IMR-90 (cell line): ENCODE results near the gene FOXS1. TPM values are rescaled to one million over a fixed set of nuclear protein-coding genes. Genes with fewer than 3 reads are reported as not detected.
A peak's percentile ranks its signal among the peaks of the same experiment; 100 is the strongest.

Experiments
- ATAC-seq: fragments of 200-7000 bp; cut with Tn5 transposase; 2 replicates; pipeline ENCODE4 v1.9.1; 2020; ENCODE audit warnings: low read depth, mild to moderate bottlenecking, moderate library complexity
- BruUV-seq: library from RNA; stranded (reverse); fragments of 400-500 nt; replicated peaks from 2 replicates; lab custom pipeline; 2021; lab: Mats Ljungman, UMichigan
- CTCF ChIA-PET: fragments of 300-600 bp; formaldehyde crosslinking; extraction: SDS; loops from one replicate; lab custom pipeline; 2021; ENCODE audit warnings: antibody characterized with exemption; lab: Yijun Ruan, JAX
- POLR2A ChIA-PET: fragments of 300-600 bp; sonication (Branson Sonifier 250); formaldehyde crosslinking; loops from one replicate; lab custom pipeline; 2022; ENCODE audit warnings: antibody characterized with exemption; ENCODE audit not compliant: unreplicated experiment; lab: Charles Lee
- DNase-seq: peaks from one replicate; pipeline ENCODE4 v3.0.0; 2013
- H2AFZ ChIP-seq: replicated peaks from 2 replicates; pipeline ENCODE3; 2013; ENCODE audit warnings: low read length, mild to moderate bottlenecking; ENCODE audit not compliant: poor library complexity
- H2AK5ac ChIP-seq: 2 replicates; pipeline ENCODE4 v1.6.1; 2013; ENCODE audit warnings: low read depth, low read length, inconsistent platforms
- H2AK9ac ChIP-seq: replicated peaks from 2 replicates; pipeline ENCODE3; 2013; ENCODE audit warnings: mild to moderate bottlenecking, low read depth, low read length, moderate library complexity; ENCODE audit not compliant: poor library complexity
- H2BK120ac ChIP-seq: 2 replicates; pipeline ENCODE4 v1.6.1; 2013; ENCODE audit warnings: low read depth, low read length, inconsistent platforms
- H2BK15ac ChIP-seq: 3 replicates; pipeline ENCODE4 v1.6.1; 2013; ENCODE audit warnings: low read depth, low read length, inconsistent platforms
- H2BK20ac ChIP-seq: 2 replicates; pipeline ENCODE4 v1.6.1; 2013; ENCODE audit warnings: low read depth, mild to moderate bottlenecking, inconsistent platforms, low read length, moderate library complexity
- H2BK5ac ChIP-seq: 2 replicates; pipeline ENCODE4 v1.6.1; 2013; ENCODE audit warnings: mild to moderate bottlenecking, low read depth, low read length, inconsistent platforms; ENCODE audit not compliant: poor library complexity, severe bottlenecking
- H3K14ac ChIP-seq: replicated peaks from 2 replicates; pipeline ENCODE4 v1.6.1; 2013; ENCODE audit warnings: low read depth, low read length, inconsistent platforms
- H3K18ac ChIP-seq: 2 replicates; pipeline ENCODE4 v1.6.1; 2013; ENCODE audit warnings: low read depth, low read length, control low read depth
- H3K23ac ChIP-seq: 2 replicates; pipeline ENCODE4 v1.6.1; 2013; ENCODE audit warnings: low read depth, low read length, inconsistent platforms
- H3K27ac ChIP-seq: 2 replicates; pipeline ENCODE4 v1.5.1; 2013; ENCODE audit warnings: mild to moderate bottlenecking, control low read depth, low read length; ENCODE audit not compliant: insufficient read depth
- H3K27me3 ChIP-seq: 2 replicates; pipeline ENCODE4 v1.6.1; 2013; ENCODE audit warnings: low read length; ENCODE audit not compliant: control insufficient read depth, insufficient read depth
- H3K36me3 ChIP-seq: 2 replicates; pipeline ENCODE4 v1.6.1; 2013; ENCODE audit warnings: low read length, mixed read lengths; ENCODE audit not compliant: control insufficient read depth, insufficient read depth
- H3K4ac ChIP-seq: 2 replicates; pipeline ENCODE4 v1.6.1; 2013; ENCODE audit warnings: low read depth, low read length, inconsistent platforms
- H3K4me1 ChIP-seq: 2 replicates; pipeline ENCODE4 v1.6.1; 2013; ENCODE audit warnings: low read length, mixed read lengths; ENCODE audit not compliant: control insufficient read depth, insufficient read depth
- H3K4me2 ChIP-seq: 2 replicates; pipeline ENCODE4 v1.6.1; 2013; ENCODE audit warnings: low read depth, mild to moderate bottlenecking, control low read depth, low read length, moderate library complexity
- H3K4me3 ChIP-seq: 2 replicates; pipeline ENCODE4 v1.5.1; 2013; ENCODE audit warnings: low read depth, mild to moderate bottlenecking, control low read depth, low read length, moderate library complexity; ENCODE audit not compliant: insufficient read depth
- H3K56ac ChIP-seq: 2 replicates; pipeline ENCODE4 v1.6.1; 2013; ENCODE audit warnings: low read length, inconsistent platforms; ENCODE audit not compliant: insufficient read depth; ENCODE audit errors: extremely low read depth
- H3K79me1 ChIP-seq, 2 experiments: 2 replicates each; pipeline ENCODE4 v1.6.1; 2013; ENCODE audit warnings: low read length in 2 of 2, inconsistent platforms in 1 of 2, low read depth in 1 of 2
- H3K9ac ChIP-seq: 2 replicates; pipeline ENCODE4 v1.6.1; 2013; ENCODE audit warnings: low read depth, low read length, control low read depth
- H3K9me1 ChIP-seq: 2 replicates; pipeline ENCODE4 v1.6.1; 2013; ENCODE audit warnings: low read length, inconsistent platforms; ENCODE audit not compliant: insufficient read depth
- H3K9me3 ChIP-seq: 2 replicates; pipeline ENCODE4 v1.6.1; 2013; ENCODE audit warnings: low read length; ENCODE audit not compliant: control insufficient read depth, insufficient read depth
- H4K20me1 ChIP-seq: 2 replicates; pipeline ENCODE4 v1.6.1; 2013; ENCODE audit warnings: low read length, inconsistent platforms; ENCODE audit not compliant: insufficient read depth
- H4K5ac ChIP-seq: 2 replicates; pipeline ENCODE4 v1.6.1; 2013; ENCODE audit warnings: mild to moderate bottlenecking, low read depth, low read length, control low read depth
- H4K8ac ChIP-seq, 2 experiments: 2 replicates each; pipeline ENCODE4 v1.6.1; 2013; ENCODE audit warnings: low read depth in 2 of 2, low read length in 2 of 2, control low read depth in 1 of 2, inconsistent platforms in 1 of 2
- H4K91ac ChIP-seq: 2 replicates; pipeline ENCODE4 v1.6.1; 2013; ENCODE audit warnings: low read depth, low read length, inconsistent platforms; ENCODE audit not compliant: insufficient read depth
- BHLHE40 ChIP-seq: fragments of 150-350 bp; IDR thresholded peaks from 2 replicates; pipeline ENCODE4 v1.6.1; 2016; ENCODE audit warnings: mild to moderate bottlenecking, low read depth, low read length
- RAD21 ChIP-seq: IDR thresholded peaks from 2 replicates; pipeline ENCODE4 v1.6.1; 2012; ENCODE audit warnings: low read length, improper control_type of control experiment
- RCOR1 ChIP-seq: IDR thresholded peaks from 2 replicates; pipeline ENCODE4 v1.6.1; 2012; ENCODE audit warnings: mild to moderate bottlenecking, low read length, improper control_type of control experiment; ENCODE audit not compliant: insufficient replicate concordance
- WGBS, 2 experiments: methylation state at CpG; one replicate each; pipeline versions ENCODE4 v1.1.5 to v1.1.7; 2013; ENCODE audit warnings: missing lambda C conversion rate in 2 of 2; ENCODE audit not compliant: insufficient read length in 1 of 2; ENCODE audit errors: extremely low coverage in 2 of 2; 5-methylcytosine and 5-hydroxymethylcytosine counted together
- dilution Hi-C: fragments of 300-500 bp; cut with HindIII; formaldehyde crosslinking; loops from one replicate; pipeline ENCODE4 v1.14.3; 2018; ENCODE audit warnings: low sequenced_read_pairs; ENCODE audit not compliant: unreplicated experiment
- in situ Hi-C: fragments of 300-500 bp; cut with MboI; formaldehyde crosslinking; loops from 3 replicates; pipeline ENCODE4 v1.14.3; 2019; ENCODE audit warnings: low sequenced_read_pairs, inconsistent platforms, mixed read lengths
- intact Hi-C: fragments of 100-400 bp; cut with micrococcal nuclease; formaldehyde crosslinking; loops from 2 replicates; pipeline ENCODE4 v1.10.0; 2022
- polyA plus RNA-seq, 3 experiments: library from polyadenylated mRNA; depleted of rRNA; stranded (reverse); fragments of >200 nt; gene quantifications; 2 replicates each; pipeline ENCODE4 v1.2.3, GENCODE V29; 2012; ENCODE audit warnings: low replicate concordance in 1 of 3
- total RNA-seq: library from RNA; depleted of rRNA; stranded (reverse); fragments of >200 nt; gene quantifications from 2 replicates; pipeline ENCODE4 v1.2.3, GENCODE V29; 2012

FOXS1 gene
- total and polyA plus RNA-seq, 2 of the 4 experiments (the other 2 are of a cell fraction) = not detected

DNA sequence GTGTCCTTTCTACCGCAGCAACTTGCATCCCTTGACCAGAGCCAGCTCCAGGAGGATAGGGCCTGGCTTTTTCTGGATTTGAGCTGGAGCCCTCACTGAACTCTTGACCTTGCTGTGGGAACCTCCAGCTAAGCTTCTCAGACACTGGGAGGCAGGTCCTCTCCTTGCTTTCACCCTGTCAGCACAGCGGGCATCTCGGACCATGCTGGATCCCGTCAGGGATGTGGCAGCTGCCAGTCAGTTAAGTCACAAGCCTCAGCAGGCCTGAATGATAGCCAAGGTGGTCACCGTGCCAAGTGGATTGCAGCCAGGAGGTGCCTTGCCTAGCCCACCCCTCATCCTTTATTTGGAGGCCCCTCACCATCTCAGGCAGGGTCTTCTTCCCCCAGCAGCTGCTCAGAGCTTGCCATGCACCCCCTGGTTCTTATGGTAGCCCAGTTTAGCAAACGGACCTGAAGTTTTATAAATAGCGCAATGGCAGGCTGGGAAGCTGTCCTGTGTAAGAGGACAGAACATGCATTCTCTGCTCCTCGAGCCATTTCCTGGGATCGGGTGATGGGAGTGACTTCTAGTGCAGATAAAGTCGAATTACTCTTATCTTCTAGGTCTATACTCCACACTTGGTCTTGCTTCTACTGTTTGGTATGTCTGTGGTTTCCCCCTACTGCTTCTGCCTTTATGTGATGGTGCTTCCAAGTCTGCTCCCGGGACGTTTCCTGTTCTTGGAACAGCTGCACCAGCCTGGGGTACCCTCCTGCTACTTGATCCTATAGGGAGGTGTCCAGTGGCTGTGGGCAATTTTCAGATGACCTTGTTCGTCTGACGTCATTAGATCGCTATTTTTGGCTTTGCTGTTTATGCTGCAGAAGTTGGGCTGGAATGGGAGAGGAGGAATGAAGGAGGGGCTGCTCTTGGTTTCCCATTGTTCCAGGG lies 33.3 kb downstream of the FOXS1 start:
- Histone ChIP-seq H4K5ac (peak overlapping the region; percentile 30; the same call in 1 of the 2 replicates), H3K4me3 (no peak overlapping the region), H3K36me3 (no peaks in the 10 kb centered on the region), H3K9ac (no peak overlapping the region), H3K9me1 (peaks cover 24% of the 10 kb centered on the region), H4K8ac (peak overlapping the region in 1 of 2 experiments; percentile 71; a peak in 1 of 4 replicates), H3K4me2 (peak overlapping the region; percentile 55), H2AK9ac (peak overlapping the region; percentile 90), H2BK5ac (peak overlapping the region; percentile 12), H3K9me3 (no peaks in the 10 kb centered on the region), H2BK15ac (peak overlapping the region; percentile 83; the same call in 2 of the 3 replicates), H4K20me1 (0 out of 2 replicates have a peak, but pooled peaks cover 4% of the 10 kb centered on the region), H3K4ac (peak overlapping the region; percentile 74), H3K27ac (peak overlapping the region; percentile 11; the same call in 1 of the 2 replicates), H2AK5ac (peak overlapping the region; percentile 96), H2BK120ac (peak overlapping the region; percentile 90), H3K27me3 (no peaks in the 10 kb centered on the region), H3K56ac (no peak overlapping the region), H3K4me1 (peaks cover 25% of the 10 kb centered on the region), H2BK20ac (peak overlapping the region; percentile 73), H4K91ac (peak overlapping the region; percentile 8; the same call in 1 of the 2 replicates), H3K79me1 (peaks cover 3 to 18% of the 10 kb centered on the region in 2 experiments; a peak in 3 of 4 replicates), H3K14ac (peak overlapping the region; percentile 84), H2AFZ (peak overlapping the region; percentile 78), H3K18ac (peak overlapping the region; percentile 32), H3K23ac (peak overlapping the region; percentile 67)
- 85% methylated on average over 4 of the region's 15 CpGs; no CpG with 5 or more reads in 1 of the 2 experiments for WGBS, 2 experiments
- in situ Hi-C loops = no loop called here
- no peak for TF ChIP-seq BHLHE40
- TF ChIP-seq RAD21 = no peak
- TF ChIP-seq RCOR1 = peak; percentile 69
- ChIA-PET CTCF (interaction anchor here (0.8 to 1.2 kb wide), 2 partner anchors 11 to 178 kb away, joined by 3 read pairs; no protein-coding TSS in a partner anchor), POLR2A (no interaction called here)
- intact Hi-C loops = loop anchor here (1.0 kb wide), 1 partner anchor 151 kb away; no protein-coding TSS in a partner anchor
- peak; percentile 87 for ATAC-seq
- DNase-seq = peak; percentile 96
- BruUV-seq = no TSS peak
- dilution Hi-C loops = no loop called here
